Retinal pigment epithelial cell (primary cell): ENCODE measurements around the gene NCAPD3.

ENCODE experiments used
- DNase-seq: peaks from one replicate; pipeline ENCODE4 v3.0.0-alpha.2; 2010; ENCODE audit warnings: low read depth
- H3K4me3 ChIP-seq: 2 replicates; pipeline ENCODE4 v1.5.1; 2011; ENCODE audit warnings: mild to moderate bottlenecking, low read length, control low read depth, moderate library complexity
- CTCF ChIP-seq: conservative IDR thresholded peaks from 2 replicates; pipeline ENCODE4 v1.5.1; 2011; ENCODE audit warnings: low read depth, low read length, control low read depth, inconsistent platforms

The NCAPD3 gene

DNA sequence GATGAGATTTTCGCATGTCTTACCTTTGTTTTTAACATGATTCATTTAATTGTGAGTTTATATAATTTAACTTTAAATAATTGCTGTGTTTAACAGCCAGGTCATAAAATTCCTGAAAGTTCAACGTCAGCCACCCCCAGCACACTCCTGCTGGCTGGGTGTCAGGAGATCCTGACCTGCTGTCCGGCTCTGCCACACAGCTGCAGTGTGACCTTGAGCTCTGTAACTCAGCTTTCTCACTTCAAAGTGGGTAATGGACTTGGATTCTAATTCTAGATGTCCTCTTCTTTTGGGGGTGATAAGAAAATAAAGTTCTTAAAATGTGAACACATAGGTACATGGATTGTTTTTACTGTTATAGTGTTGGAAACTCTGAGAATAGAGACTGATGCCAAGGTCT, 11.6 kb upstream of the NCAPD3 start:
- no peak for DNase-seq
- no peak overlapping the region for H3K4me3 ChIP-seq
- no peak for TF ChIP-seq CTCF

DNA sequence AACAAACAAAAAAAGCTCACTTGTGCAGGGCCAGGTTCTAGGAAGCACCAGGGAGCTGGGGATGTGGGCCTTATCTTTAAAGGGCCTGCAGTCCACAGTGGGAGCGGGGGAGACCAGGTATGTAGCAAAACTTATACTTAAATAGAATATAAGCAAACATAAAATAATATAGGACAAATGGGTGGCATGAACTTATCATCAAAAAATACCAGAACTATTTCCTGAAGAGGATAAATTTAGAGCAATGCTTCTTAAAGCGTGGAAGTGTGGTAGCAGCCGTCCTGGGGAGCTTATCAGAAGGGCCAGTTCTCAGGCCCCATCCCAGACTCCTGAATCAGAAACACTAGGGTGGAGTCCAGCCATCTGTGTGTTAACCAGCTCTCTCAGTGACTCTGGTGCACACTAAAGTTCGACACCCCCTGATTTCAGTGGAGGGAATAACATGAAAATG, 10.0 kb upstream of the NCAPD3 start:
- DNase-seq, result no peak
- H3K4me3 ChIP-seq, result no peak overlapping the region
- TF ChIP-seq CTCF, result no peak

- DNase-seq, result no peak
- no peak overlapping the region for H3K4me3 ChIP-seq
- no peak for TF ChIP-seq CTCF
Measured at GRCh38 chr11:134231958-134232659, 8.3 kb upstream of the NCAPD3 start.

DNA sequence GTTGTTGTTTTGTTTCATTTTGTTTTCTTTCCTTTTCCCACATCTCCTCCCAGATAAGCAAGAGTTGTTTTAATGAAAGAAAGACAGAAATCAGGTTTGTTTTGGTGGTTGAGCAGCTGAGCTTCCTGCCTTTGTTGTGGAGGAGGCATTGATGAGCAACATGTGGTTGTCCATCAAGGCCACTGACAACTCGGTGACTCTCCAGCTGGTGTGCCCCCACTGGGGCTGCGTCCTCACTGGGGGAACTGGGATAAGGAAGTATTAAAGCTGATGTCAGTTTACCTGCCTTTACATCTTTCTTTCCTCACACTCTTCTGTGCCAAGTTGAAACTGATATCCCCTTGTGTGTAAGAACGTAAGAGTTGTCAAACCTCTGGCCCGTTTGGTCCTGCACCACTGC, 6.6 kb upstream of the NCAPD3 start:
- DNase-seq, result no peak
- no peak for TF ChIP-seq CTCF
- no peak overlapping the region for H3K4me3 ChIP-seq

DNA sequence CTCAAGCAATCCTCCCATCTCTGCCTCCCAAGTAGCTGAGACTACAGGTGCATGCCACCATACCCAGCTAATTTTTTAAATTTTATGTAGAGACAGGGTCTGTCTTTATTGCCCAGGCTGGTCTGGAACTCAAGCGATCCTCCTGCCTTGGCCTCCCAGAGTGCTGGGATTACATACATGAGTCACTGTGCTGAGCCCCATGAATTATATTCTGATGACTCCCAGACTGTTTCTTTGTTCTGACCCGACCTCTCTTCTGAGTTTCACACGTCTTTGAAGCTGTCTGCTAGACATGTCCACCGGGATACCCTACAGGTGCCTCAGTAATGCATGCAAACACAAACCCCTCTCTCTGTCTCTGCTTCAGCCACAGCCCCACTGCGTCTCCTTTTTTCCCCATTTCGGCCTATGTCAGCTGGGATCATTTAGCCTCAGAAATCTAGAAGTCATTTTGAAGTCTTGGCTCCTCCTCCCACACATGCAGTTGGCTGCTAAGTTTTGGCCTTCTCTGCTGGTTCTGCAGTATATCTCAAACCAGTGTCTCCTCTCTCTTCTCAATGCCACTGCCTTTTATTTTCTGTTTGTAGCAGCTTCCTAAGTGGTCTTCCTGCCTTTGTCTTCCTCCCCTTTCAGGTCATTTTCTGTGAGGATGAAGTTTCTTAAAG, 5.5 kb upstream of the NCAPD3 start:
- no peak for TF ChIP-seq CTCF
- no peak overlapping the region for H3K4me3 ChIP-seq
- no peak for DNase-seq

GRCh38 chr11:134228625-134229024, 4.9 kb upstream of the NCAPD3 start:
- no peak for TF ChIP-seq CTCF
- H3K4me3 ChIP-seq, result no peak overlapping the region
- no peak for DNase-seq

DNA sequence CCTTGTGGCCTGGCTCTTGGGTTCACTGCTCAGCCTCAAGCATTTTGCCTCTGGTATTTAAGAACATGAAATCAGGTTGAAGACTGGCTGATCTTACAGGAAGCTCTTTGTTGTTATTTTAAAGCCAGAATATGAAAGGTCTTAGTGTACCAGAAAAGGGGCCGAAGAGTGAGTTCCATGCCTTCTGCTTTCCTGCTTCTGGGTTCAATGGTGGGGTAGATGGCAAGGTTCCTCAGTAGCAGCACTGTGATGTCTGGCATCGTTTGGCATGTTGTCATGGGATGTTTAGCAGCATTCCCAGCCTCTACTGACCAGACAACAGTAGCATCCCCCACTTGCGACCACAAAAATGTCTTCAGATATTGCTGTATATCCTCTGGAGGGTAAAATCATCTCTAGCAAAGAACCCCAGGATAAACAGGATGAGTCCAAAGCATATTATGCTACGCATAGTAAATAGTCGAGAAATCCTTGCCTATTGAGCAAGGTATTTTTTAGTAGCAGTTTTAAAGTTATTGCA, 3.1 kb upstream of the NCAPD3 start:
- no peak for DNase-seq
- H3K4me3 ChIP-seq, result no peak overlapping the region
- no peak for TF ChIP-seq CTCF
